Jurkat, Clone E6-1 (cell line): Measurements from ENCODE around the gene PRUNE2.
"Not testable (repeated sequence)": the region's sequence is repeated elsewhere in the genome, so short reads cannot be mapped to it uniquely, and the experiment has no call there.

Experiments
- DNase-seq: peaks from one replicate; pipeline ENCODE4 v3.0.0-alpha.2; 2011; ENCODE audit warnings: low read depth, low spot score
- H3K4me3 ChIP-seq: 2 replicates; pipeline ENCODE4 v1.5.1; 2011; ENCODE audit warnings: mild to moderate bottlenecking, low read length, control low read depth, moderate library complexity

Gene PRUNE2

GRCh38 chr9:76688471-76689238 lies 217.3 kb downstream of the PRUNE2 start:
- no peak overlapping the region for H3K4me3 ChIP-seq
- DNase-seq: no peak

DNA sequence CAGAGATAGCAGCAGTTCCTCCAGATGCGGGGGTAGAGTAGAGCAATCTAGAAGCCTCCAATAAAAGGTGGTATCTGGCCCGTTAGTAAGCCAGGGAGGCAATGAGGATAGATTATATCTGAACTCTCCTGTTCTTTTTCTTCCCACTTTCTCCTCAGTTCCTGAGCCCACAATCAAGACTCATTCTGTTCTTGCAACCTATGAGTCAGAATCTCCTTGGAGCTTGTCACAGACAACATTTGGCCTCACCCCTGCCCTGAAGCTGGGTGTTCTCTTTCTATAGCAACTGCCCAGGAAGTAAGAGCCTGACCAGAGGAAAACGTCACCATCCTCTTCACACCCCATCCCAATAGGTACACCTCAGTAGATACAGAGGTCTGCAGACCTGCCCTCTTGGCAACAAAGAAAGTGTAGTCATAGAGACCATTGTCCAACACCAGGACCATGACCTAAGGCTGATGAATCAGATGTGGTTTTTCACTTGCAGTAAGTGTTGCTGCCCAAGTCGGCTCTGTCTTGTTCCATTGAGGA lies 218.0 kb downstream of the PRUNE2 start:
- H3K4me3 ChIP-seq: no peak overlapping the region
- no peak for DNase-seq

DNA sequence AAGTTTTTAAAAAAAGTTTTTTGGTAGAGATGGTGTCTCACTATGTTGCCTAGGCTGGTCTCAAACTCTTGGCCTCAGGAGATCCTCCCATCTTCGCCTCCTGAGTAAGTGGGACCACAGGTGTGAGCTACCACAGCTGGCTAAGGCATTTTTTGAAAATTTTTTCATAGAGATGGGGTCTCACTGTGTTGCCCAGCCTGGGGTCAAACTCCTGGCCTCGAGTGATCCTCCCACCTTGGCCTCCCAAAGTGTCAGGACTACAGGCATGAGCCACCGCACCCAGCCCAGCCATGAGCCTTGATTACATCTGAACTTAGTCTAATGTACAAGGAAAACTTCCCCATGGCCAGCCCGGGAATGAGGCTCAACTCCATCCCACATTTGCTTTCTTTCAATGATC lies 219.2 kb downstream of the PRUNE2 start:
- DNase-seq: no peak
- no peak overlapping the region for H3K4me3 ChIP-seq

DNA sequence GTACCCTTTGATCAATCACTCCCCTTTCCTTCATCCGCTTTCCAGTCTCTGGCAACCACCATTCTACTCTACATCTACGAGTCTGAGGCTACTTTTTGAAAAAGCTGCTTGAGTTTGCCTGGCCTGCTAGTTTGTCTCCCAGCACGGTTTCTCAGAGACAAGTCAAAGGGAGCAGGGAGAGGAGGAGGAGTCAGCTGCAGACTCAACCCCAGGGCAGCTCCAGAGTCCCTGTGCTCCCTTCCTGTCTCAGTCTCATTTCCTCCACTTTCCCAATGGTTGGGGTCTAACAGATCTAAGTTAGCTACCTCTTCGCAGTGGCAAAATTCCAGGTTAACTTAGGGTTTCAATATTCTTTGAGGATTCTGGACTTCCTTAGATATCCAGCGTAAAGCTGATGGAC lies 221.7 kb downstream of the PRUNE2 start:
- DNase-seq: no peak
- H3K4me3 ChIP-seq: no peak overlapping the region

GRCh38 chr9:76681556-76681955 lies 224.4 kb downstream of the PRUNE2 start:
- H3K4me3 ChIP-seq: no peak overlapping the region
- no peak for DNase-seq

GRCh38 chr9:76680716-76681425 lies 225.0 kb downstream of the PRUNE2 start:
- H3K4me3 ChIP-seq: no peak overlapping the region
- DNase-seq: no peak

- no peak for DNase-seq
- no peak overlapping the region for H3K4me3 ChIP-seq
Observed at GRCh38 chr9:76677481-76678055, 228.3 kb downstream of the PRUNE2 start.

DNA sequence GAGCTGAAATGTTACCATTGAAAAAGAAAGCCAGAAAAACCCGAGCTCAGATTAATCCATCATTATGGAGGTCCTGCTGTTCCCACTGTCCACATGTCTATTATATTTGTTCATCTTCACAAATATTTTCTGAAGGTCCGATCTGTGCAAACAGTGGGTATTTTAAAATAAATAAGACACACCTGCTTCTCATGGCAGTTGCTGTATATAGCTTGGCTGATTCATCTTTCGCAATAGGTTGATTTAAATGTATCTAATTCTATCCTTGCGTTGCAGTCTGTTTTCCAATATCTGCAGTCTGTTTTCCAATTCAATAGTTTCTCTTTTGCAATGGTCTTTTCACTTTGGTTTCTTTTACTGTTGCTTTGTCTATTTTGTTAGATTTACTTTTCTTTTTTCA lies 229.1 kb downstream of the PRUNE2 start:
- DNase-seq: no peak

DNA sequence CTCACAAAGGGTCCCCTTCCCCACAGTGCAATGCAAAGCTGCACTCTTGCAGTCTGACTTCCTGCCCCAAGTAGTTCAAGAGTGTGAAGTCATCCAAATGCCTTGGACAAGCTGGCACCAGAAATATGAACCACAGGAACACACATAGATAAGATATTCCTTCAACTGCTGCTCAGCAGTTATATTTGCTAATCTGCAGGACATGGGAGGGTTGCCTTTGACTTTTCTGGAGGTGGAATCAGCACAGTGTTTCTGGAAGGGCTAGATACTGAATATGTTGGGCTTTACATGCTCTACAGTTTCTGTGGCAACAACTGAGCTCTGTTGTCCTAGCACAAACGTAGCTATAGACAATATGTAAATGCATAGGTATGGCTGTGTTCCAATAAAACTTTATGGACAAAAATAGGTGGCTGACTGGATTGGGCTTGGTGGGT lies 238.4 kb downstream of the PRUNE2 start:
- peak; percentile 18 for DNase-seq
- no peak overlapping the region for H3K4me3 ChIP-seq

More for the DNA sequence above, 229.1 kb downstream of the PRUNE2 start:
- H3K4me3 ChIP-seq: no peak overlapping the region

- H3K4me3 ChIP-seq, DNase-seq: not testable (repeated sequence)
Observed at GRCh38 chr9:76665966-76666365, 239.9 kb downstream of the PRUNE2 start.

- no peak for DNase-seq
- H3K4me3 ChIP-seq: no peak overlapping the region
Observed at GRCh38 chr9:76665458-76665857, 240.5 kb downstream of the PRUNE2 start.

GRCh38 chr9:76664120-76664519 lies 241.8 kb downstream of the PRUNE2 start:
- H3K4me3 ChIP-seq: no peak overlapping the region
- no peak for DNase-seq

DNA sequence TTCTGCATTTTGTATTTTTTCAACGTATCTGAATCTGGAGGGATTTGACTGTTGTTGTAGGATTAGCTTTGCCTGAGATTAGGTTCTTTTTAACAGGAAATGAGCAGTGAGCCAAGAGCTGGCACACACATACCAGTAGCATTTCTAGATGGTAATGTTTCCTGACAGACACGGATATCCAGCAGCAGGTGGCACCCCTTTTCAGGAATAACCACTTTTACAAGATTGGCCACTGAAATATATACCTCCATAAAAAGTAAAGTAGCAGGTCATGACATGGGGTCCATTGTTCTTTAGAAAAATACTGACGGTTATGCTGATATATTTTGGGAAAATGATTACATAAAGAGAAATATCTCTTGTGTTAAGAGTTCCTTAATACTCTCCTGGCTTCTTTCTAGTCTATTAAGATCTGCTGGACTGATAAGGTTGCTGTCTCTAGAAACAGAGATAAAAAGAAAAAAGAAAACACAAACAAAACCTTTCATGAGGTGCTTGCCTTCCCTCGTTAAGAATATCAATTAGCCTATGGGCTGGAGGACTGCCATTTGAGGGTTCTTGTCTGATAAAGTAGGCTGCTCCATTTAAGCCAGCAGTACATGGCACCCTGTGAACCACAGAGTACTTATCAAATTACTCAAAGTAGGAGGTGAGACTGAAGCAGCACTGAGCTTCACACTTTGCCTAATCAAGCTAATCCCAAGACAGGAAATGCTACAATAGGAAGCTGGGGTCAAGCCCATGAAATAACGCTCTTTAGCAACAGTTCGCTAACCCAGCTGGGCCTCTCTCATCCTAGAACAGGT lies 243.2 kb downstream of the PRUNE2 start:
- peak; percentile 33 for DNase-seq
- H3K4me3 ChIP-seq: no peak overlapping the region

DNA sequence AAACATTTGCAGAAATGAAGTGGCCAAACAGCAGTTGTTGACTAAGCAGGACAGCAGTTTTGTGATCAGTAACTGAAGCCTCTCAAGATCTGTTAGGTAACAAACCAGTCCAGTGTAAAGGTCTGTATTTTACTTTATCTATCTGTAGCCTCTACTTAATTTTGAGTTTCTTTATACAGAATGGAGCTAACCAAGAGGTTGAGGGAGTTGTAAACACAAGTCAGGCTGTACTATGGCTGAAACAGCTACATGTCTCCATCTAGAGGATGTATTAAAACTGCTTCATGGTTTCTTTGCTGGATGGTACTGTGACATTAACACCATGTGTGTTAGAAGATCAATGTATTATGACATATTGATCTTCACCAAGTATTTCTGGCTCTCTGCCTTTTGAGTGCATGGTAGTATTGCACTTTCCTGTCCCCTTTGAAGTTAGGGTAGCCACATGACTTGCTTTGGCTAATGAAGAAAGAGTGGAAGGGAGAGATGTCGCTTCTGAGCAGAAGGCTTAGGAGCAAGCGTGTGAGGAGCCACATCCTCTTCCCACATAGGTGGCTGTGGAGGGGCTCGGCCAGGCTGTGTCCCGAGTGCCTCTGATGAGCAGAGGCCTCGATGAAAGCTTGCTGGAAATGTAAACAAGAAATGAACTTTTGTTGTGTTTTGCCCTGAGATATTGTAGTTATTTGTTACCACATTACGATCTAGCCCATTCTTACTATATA lies 247.2 kb downstream of the PRUNE2 start:
- no peak overlapping the region for H3K4me3 ChIP-seq
- peak; percentile 66 for DNase-seq

- H3K4me3 ChIP-seq: no peak overlapping the region
- no peak for DNase-seq
Observed at GRCh38 chr9:76657265-76657664, 248.6 kb downstream of the PRUNE2 start.

GRCh38 chr9:76655971-76656370 lies 249.9 kb downstream of the PRUNE2 start:
- H3K4me3 ChIP-seq: no peak overlapping the region
- DNase-seq: no peak

DNA sequence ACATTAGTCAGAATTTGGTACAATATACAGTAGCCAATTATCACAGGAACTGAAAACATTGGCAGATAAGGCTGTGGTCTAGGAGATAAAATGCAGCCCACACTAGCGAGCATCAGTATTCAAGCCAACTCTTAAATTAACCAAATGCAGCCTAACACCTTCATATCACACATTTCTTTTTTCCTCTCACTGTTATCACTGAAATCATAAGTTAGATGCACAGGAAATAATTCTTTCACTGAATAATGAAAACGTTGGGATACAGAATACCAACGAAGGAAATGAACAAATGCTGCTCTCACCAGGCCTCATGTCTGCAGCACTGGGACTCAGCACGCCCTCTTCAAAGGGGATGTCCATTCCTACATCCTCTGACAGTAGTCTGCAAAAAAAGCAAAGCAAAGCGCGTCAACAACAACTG lies 250.8 kb downstream of the PRUNE2 start:
- DNase-seq: peak; percentile 49
- H3K4me3 ChIP-seq: no peak overlapping the region

GRCh38 chr9:76654575-76654974 lies 251.3 kb downstream of the PRUNE2 start:
- no peak overlapping the region for H3K4me3 ChIP-seq
- no peak for DNase-seq

DNA sequence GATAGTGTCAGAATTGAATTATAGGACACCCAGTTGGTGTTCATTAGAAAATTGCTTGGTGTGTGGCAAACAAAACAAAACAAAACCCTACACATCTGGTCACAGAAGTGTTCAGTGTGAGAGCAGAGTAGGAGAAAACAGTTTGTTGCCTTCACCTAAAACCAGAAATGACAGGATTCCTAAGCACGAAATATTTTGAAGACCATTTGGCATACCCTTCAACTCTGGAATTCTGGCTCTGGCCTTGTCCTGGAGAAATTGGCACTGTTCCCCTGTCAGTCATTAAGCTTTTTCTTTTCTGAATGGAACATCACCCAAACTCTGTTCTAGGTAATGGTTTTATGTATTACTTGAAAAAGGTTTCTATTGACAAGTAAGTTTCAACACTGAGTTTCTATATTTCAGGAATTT lies 251.9 kb downstream of the PRUNE2 start:
- H3K4me3 ChIP-seq: no peak overlapping the region
- no peak for DNase-seq
